Esophagus muscularis mucosa (tissue), 4 donors: ENCODE results near the gene CENPP. TPM values are rescaled to one million over a fixed set of nuclear protein-coding genes. Genes with fewer than 3 reads are reported as not detected.

Experiments used
- DNase-seq: peaks from one replicate; pipeline ENCODE4 v3.0.0-alpha.2; 2017; ENCODE audit errors: extremely low spot score
- H3K27ac ChIP-seq, 4 donors: fragments of 200-600 bp; sonication (generic); replicated peaks in 1 of 4; 1 replicate in 3 of 4; 2 replicates in 1 of 4; pipeline ENCODE4 v1.5.1; 2016 to 2019; ENCODE audit warnings: mild to moderate bottlenecking in 1 of 4
- H3K27me3 ChIP-seq, 4 donors: fragments of 200-600 bp; sonication (generic); one replicate each; pipeline versions ENCODE4 v1.5.1 to v1.6.0; 2016 to 2019
- H3K36me3 ChIP-seq, 4 donors: fragments of 200-600 bp; sonication (generic); one replicate each; pipeline ENCODE4 v1.5.1; 2016 to 2019
- H3K4me1 ChIP-seq, 4 donors: fragments of 200-600 bp; sonication (generic); one replicate each; pipeline ENCODE4 v1.5.1; 2016 to 2019
- H3K4me3 ChIP-seq, 4 donors: fragments of 200-600 bp; sonication (generic); 1 replicate in 2 of 4; 2 replicates in 2 of 4; pipeline ENCODE4 v1.5.1; 2016 to 2019; ENCODE audit warnings: mild to moderate bottlenecking in 4 of 4, moderate library complexity in 1 of 4
- H3K9me3 ChIP-seq, 4 donors: fragments of 200-600 bp; sonication (generic); 1 replicate in 3 of 4; 2 replicates in 1 of 4; pipeline ENCODE4 v1.5.1; 2016 to 2019
- EP300 ChIP-seq: sonication (generic); formaldehyde crosslinking; IDR thresholded peaks from one replicate; pipeline ENCODE4 v1.6.1; 2017; ENCODE audit warnings: antibody characterized with exemption
- POLR2A ChIP-seq: fragments of 450-650 bp; IDR thresholded peaks from one replicate; pipeline ENCODE4 v1.6.1; 2017; ENCODE audit warnings: antibody characterized with exemption, moderate library complexity, mild to moderate bottlenecking, low read depth
- POLR2AphosphoS5 ChIP-seq, 2 donors: sonication (generic); formaldehyde crosslinking; IDR thresholded peaks; one replicate each; pipeline ENCODE4 v1.6.1; 2017; ENCODE audit warnings: antibody characterized with exemption in 2 of 2
- WGBS: methylation state at CpG from one replicate; pipeline ENCODE4 v1.1.5; 2018; 5-methylcytosine and 5-hydroxymethylcytosine counted together
- intact Hi-C: fragments of 100-400 bp; cut with DNase I; formaldehyde crosslinking; loops from one replicate; pipeline ENCODE4 v1.15.1; 2023
- total RNA-seq, 4 donors: library from RNA; depleted of rRNA; stranded (reverse); fragments of >200 nt; gene quantifications; one replicate each; pipeline versions ENCODE4 v1.1.0 to v1.2.1, GENCODE V29; 2016
- TF ChIP-seq, protein P1 (sequence below), 3 experiments: fragments of 200-600 bp in 2 of 3; fragments of 450-650 bp in 1 of 3; sonication (generic) in 2 of 3; IDR thresholded peaks; one replicate each; pipeline ENCODE4 v1.5.1; 2017 to 2019; ENCODE audit warnings: antibody characterized with exemption in 3 of 3, mild to moderate bottlenecking in 2 of 3, moderate library complexity in 1 of 3

CENPP gene
- total RNA-seq, 4 donors from 2014 or later, result 1.0 to 5.8 (median 2.0) TPM

DNA sequence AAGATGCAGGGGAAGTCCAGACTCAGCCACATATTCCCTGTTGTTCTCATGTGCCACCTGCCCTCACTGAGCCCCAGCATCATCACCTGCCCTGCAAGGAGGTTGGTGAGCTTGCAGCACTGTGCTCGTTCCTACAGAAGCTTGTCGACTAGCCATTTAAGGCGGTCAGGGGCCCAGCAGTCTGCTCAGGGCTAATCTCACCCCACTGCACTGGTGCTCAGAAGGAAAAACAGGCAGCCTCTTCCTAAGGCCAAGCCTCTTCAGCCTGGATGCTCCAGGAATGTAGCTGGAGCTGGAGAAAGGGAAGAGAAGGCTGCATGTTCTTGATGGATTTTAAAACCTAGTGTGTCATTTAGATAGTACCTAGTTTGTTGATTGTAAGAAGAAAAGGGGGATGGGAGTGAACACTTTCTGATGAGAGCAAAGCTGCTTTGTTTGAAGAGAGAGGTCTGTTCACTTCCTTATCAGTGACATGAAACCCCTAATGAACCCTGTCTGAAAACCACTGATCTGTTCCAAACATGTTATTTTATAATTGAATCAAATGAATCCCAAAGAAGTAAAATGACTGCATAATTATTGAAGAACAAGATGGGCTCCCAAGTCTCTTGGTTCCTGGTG, 167.1 kb downstream of the CENPP start:
- TF ChIP-seq POLR2A, result no peak
- Histone ChIP-seq H3K36me3 (no peaks in the 10 kb centered on the region), H3K4me3 (no peak overlapping the region), H3K27ac (peak overlapping the region in 3 of 4 donors; percentile 44 to 67 (median 46)), H3K27me3 (no peaks in the 10 kb centered on the region), H3K4me1 (peaks cover 4 to 81% (median 64%) of the 10 kb centered on the region in 4 donors), H3K9me3 (no peaks in the 10 kb centered on the region)
- DNase-seq, result no peak
- intact Hi-C loops, result loop anchor here (5.0 kb wide), 1 partner anchor 129 kb away; no protein-coding TSS in a partner anchor
- WGBS, result no CpG with 5 or more reads among the region's 3 CpGs

DNA sequence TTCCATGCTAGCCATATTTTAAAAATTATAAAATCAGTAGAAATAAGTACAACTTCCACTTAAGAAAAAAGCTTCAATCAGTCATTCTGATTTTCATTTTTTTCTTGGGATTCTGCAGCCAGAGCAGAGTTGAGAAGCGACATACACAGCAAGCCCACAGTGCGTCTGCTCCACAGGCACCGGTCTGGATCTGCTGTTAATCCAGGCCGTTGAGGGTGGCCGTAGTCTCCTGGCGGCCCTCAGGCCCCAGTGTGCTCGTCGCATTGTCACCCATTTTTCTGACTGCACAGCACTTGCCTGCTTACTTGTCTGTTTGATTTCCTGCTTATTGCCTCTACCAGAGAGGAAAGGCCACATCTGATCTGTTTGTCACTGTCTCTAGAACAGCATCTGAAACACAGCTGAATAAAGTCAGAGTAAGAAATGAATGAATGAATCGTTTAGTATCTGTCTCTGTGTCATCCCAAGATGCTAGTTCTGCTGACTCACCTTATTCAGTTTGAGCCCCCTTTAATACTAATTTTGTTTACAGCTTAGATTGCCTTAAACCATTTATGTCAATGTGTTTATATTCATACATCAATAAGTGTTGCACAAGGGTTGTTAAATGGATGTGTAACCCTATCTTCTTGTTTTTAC, 168.1 kb downstream of the CENPP start:
- TF ChIP-seq EP300, result no peak
- DNase-seq, result no peak
- Histone ChIP-seq H3K4me1 (peaks cover 5 to 77% (median 61%) of the 10 kb centered on the region in 4 donors), H3K36me3 (no peaks in the 10 kb centered on the region), H3K4me3 (no peak overlapping the region), H3K27ac (peak overlapping the region in 1 of 4 donors; percentile 5), H3K9me3 (no peaks in the 10 kb centered on the region), H3K27me3 (no peaks in the 10 kb centered on the region)
- WGBS, result 91% methylated on average over 9 of the region's 9 CpGs
- intact Hi-C loops, result loop anchor here (5.0 kb wide), 1 partner anchor 128 kb away; no protein-coding TSS in a partner anchor

DNA sequence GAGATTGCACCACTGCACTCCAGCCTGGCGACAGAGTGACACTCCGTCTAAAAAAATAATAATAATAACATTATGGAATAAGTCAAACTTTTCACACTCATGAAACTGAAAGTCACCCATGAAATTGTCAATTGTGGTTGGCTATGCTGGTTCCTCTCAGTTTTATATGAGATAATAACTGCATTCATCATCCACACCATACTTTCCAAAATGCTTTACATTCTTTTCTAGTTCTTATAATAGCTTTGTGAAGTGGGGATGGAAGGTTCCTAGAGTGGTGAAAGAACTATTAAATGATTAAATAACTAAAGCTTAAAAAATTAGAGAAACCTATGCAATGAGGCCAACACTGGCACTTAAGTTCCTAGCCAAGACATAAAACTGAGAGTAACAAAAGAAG, 169.1 kb downstream of the CENPP start:
- no peaks in the 10 kb centered on the region for H3K36me3 ChIP-seq
- H3K27ac ChIP-seq, result peak overlapping the region in 2 of 4 donors; percentile 16 to 44
- H3K27me3 ChIP-seq, result no peaks in the 10 kb centered on the region
- TF ChIP-seq POLR2A (no peak), EP300 (no peak), POLR2AphosphoS5 (IDR thresholded peaks at IDR 0.05) (no peak)
- TF ChIP-seq, protein P1, sequence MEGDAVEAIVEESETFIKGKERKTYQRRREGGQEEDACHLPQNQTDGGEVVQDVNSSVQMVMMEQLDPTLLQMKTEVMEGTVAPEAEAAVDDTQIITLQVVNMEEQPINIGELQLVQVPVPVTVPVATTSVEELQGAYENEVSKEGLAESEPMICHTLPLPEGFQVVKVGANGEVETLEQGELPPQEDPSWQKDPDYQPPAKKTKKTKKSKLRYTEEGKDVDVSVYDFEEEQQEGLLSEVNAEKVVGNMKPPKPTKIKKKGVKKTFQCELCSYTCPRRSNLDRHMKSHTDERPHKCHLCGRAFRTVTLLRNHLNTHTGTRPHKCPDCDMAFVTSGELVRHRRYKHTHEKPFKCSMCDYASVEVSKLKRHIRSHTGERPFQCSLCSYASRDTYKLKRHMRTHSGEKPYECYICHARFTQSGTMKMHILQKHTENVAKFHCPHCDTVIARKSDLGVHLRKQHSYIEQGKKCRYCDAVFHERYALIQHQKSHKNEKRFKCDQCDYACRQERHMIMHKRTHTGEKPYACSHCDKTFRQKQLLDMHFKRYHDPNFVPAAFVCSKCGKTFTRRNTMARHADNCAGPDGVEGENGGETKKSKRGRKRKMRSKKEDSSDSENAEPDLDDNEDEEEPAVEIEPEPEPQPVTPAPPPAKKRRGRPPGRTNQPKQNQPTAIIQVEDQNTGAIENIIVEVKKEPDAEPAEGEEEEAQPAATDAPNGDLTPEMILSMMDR (IDR thresholded peaks at IDR 0.05), result no peak
- no peaks in the 10 kb centered on the region for H3K9me3 ChIP-seq
- peaks cover 5 to 75% (median 58%) of the 10 kb centered on the region in 4 donors for H3K4me1 ChIP-seq
- intact Hi-C loops, result loop anchor here (5.0 kb wide), 1 partner anchor 127 kb away; no protein-coding TSS in a partner anchor
- no peak for DNase-seq
- no peak overlapping the region for H3K4me3 ChIP-seq
- 77% methylated on average over 2 of the region's 2 CpGs for WGBS

DNA sequence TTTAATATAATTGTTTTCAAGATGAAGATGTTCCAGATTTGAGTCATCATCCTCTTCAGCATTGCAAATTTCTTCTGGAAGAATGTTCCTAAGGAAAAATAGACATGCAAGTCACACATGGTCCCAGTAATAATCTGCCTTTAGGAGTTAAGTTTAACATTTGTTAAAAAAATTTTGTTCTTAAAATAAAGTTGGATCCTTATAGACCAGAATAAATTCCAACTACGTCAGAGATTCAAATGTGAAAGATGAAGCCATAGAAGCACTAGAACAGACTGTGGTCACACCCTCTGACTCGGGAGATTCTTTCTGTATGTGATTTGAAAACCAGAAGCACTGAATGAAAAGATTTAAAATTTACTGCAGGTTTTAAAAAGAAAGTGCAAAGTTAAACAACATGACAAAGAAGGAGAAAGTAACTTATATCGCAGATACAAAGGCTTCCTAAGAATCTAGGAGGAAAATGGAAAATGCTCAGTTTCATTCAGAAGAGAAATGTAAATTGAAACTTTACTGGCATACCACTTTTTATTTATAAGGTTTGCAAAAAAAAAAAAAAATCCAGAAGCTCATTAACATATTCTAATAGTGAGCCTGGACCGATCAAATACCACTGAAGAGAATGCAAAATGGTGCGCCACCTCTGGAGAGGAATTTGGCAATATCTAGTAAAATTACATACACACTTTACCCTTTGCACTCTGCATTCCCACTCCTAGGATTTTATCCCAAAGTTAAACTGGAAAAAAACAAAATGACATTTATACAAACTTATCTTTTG, 170.8 kb downstream of the CENPP start:
- Histone ChIP-seq H3K4me1 (peaks cover 11 to 71% (median 62%) of the 10 kb centered on the region in 4 donors), H3K4me3 (no peak overlapping the region), H3K36me3 (no peaks in the 10 kb centered on the region), H3K27ac (no peak overlapping the region), H3K27me3 (no peaks in the 10 kb centered on the region), H3K9me3 (no peaks in the 10 kb centered on the region)
- DNase-seq, result no peak
- no peak for TF ChIP-seq POLR2A
- 79% methylated on average over 5 of the region's 5 CpGs for WGBS
- intact Hi-C loops, result no loop called here

DNA sequence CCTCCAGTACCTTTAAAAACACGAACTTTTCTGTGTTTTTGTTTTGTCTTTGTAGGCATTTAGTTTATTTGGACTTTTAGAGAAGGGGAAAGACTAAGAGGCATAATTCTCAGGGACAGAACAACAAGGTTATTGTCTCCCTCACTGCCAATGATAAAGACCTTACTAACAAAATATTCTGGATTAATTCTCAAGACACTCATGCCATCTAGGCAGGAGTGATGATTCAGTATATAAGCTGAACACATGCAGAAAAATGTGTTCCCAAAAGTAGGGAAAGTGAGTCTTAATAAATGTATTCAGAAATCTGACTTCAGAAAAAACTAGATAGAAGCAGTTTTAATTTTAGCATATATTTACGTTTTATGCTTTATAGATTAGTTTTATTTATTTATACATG, 173.9 kb downstream of the CENPP start:
- H3K4me1 ChIP-seq, result peaks cover 17 to 73% (median 62%) of the 10 kb centered on the region in 4 donors
- H3K9me3 ChIP-seq, result no peaks in the 10 kb centered on the region
- WGBS, result 77% methylated on average over 2 of the region's 2 CpGs
- TF ChIP-seq, protein P1 (IDR thresholded peaks at IDR 0.05), result no peak
- TF ChIP-seq POLR2AphosphoS5 (IDR thresholded peaks at IDR 0.05) (no peak), EP300 (no peak), POLR2A (no peak)
- no peaks in the 10 kb centered on the region for H3K27me3 ChIP-seq
- no peak overlapping the region for H3K4me3 ChIP-seq
- no peak for DNase-seq
- H3K27ac ChIP-seq, result peak overlapping the region in 3 of 4 donors; percentile 72 to 80 (median 75)
- H3K36me3 ChIP-seq, result no peaks in the 10 kb centered on the region
- intact Hi-C loops, result loop anchor here (5.0 kb wide), 1 partner anchor 118 kb away; no protein-coding TSS in a partner anchor

DNA sequence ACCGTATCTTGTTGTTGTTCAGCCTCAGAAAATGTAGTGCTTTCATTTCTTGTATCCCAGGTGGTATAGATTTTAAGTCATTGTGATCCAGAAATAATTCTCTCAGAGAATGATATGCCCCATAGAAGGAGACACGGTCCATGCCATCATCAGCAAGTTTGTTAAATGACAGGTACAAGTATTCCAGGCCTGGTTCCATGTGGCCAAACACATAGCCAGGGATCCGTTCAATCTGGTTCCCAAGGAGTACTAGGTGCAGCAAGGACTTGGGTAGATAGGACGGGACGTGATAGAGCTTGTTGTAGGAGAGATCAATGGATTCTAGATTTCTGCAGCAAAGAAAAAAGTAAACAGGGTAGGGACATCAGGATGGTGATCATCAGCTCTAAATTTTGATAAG, 175.0 kb downstream of the CENPP start:
- Histone ChIP-seq H3K9me3 (no peaks in the 10 kb centered on the region), H3K4me1 (peaks cover 22 to 74% (median 63%) of the 10 kb centered on the region in 4 donors), H3K4me3 (no peak overlapping the region), H3K27ac (peak overlapping the region; percentile 72 to 80 (median 78)), H3K36me3 (no peaks in the 10 kb centered on the region), H3K27me3 (no peaks in the 10 kb centered on the region)
- intact Hi-C loops, result loop anchor here (5.0 kb wide), 1 partner anchor 117 kb away; no protein-coding TSS in a partner anchor
- 97% methylated on average over 5 of the region's 5 CpGs for WGBS
- DNase-seq, result no peak
- TF ChIP-seq POLR2A (no peak), EP300 (no peak), POLR2AphosphoS5 (IDR thresholded peaks at IDR 0.05) (no peak)
- TF ChIP-seq, protein P1 (IDR thresholded peaks at IDR 0.05), result no peak
